Stomach smooth muscle (tissue), 2 donors: ENCODE measurements around the gene MLLT6.
A peak's percentile ranks its signal among the peaks of the same experiment; 100 is the strongest.

Source experiments
- H3K27ac ChIP-seq: one replicate; pipeline ENCODE4 v1.7.0; 2013; ENCODE audit warnings: mild to moderate bottlenecking, low read length, inconsistent platforms
- H3K27me3 ChIP-seq, 2 donors: one replicate each; pipeline ENCODE4 v1.7.0; 2013; ENCODE audit warnings: low read length in 2 of 2; ENCODE audit not compliant: insufficient read depth in 2 of 2, control insufficient read depth in 1 of 2
- H3K36me3 ChIP-seq, 2 donors: one replicate each; pipeline ENCODE4 v1.7.0; 2013; ENCODE audit warnings: low read length in 2 of 2; ENCODE audit not compliant: control insufficient read depth in 2 of 2, insufficient read depth in 2 of 2
- H3K4me1 ChIP-seq: one replicate; pipeline ENCODE4 v1.7.0; 2013; ENCODE audit warnings: low read length; ENCODE audit not compliant: control insufficient read depth, insufficient read depth
- H3K4me3 ChIP-seq, 2 donors: one replicate each; pipeline ENCODE4 v1.7.0; 2013; ENCODE audit warnings: low read length in 2 of 2
- H3K9ac ChIP-seq, 2 donors: one replicate each; pipeline ENCODE4 v1.7.0; 2013; ENCODE audit warnings: low read length in 2 of 2, mild to moderate bottlenecking in 1 of 2
- H3K9me3 ChIP-seq, 2 donors: one replicate each; pipeline ENCODE4 v1.7.0; 2013; ENCODE audit warnings: low read length in 2 of 2; ENCODE audit not compliant: control insufficient read depth in 2 of 2
- donor health status: healthy.
- donor health status: Pancreatic carcinoma.

The MLLT6 gene

DNA sequence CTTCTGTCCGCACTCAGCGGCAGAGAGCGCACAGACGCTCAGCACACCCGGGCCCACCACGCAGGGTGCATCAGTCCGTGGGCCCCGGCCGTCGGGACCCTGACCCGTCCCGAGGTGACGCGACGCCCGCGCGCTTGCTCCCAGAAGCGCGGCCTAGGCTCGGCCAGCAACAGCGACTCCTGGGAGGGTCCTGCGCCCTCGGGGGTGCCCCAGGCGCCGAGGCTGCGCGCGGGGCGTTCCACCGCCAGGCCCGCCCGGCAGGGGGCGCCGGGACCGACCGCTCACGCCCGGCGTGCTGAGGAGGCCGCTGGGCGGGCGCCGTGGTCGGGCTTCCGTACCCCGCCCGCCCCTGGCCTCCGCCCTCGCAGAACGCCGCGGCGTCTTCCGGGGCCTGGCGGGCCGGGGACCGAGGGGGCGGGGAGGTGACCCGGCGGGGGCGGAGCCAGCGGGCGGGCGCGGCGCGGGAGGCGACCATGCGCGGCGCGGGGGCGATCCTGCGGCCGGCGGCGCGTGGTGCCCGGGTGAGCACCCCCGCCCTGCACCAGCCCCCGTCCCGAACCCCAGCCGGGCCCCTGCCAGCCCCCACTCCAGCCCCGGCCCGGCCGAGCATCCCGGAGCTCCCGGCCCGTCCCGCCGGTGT, 24.9 kb downstream of the MLLT6 start, which contains the start of gene CISD3:
Gene CISD3 (plus strand): TSS at position 456 of the 640 bp plus-strand sequence. CDS start 18 bp downstream, at position 474.
- peak within 1 kb of the TSS; percentile 88 for H3K27ac ChIP-seq
- no peaks in the 10 kb centered on the region for H3K27me3 ChIP-seq
- H3K4me3 ChIP-seq, result peak within 1 kb of the TSS; percentile 86 to 88
- H3K9me3 ChIP-seq, result no peaks in the 10 kb centered on the region
- peaks cover 38% of the 10 kb centered on the region for H3K4me1 ChIP-seq
- peaks cover 4 to 10% of the 10 kb centered on the region in 2 donors for H3K36me3 ChIP-seq
- peak within 1 kb of the TSS; percentile 86 for H3K9ac ChIP-seq

DNA sequence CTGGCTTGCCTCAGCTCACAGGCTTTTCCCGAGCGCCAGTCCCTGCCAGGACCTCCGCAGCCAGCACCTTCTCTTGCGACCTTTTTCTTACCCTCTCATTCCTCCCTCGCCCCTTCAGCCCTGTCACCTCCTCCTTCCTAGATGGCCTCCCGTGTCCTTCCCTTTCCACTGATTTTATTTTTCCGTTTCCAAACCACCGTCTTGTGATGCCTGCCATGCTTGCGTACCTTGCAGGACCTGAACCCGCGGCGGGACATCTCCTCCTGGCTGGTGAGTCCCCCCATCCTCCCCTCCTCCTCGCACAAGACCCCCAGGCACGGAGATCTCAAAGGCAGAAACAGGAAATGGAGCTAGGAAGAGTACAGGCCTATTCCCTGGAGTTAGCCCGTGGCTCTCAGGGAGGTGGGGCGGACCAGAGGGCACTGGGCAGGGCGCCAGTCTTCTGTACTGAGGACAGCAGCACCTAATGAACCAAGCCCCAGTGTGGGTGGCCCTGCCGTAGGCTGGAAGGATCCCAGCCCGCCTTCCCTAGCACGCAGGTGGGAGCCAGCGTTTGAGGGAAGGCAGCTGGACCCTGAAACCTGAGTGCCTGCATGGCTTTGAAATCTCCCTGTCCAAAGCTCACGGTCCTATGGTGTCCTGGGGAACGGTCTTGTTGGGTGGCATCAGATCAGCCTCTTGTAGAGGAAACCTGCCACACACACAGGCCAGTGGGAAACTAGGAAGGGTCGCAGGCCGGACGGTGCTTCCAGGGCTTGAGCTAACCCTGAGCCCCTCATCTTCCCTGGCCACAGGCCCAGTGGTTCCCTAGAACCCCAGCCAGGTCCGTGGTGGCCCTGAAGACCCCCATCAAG, 25.7 kb downstream of the MLLT6 start:
- H3K9ac ChIP-seq, result peak overlapping the region; percentile 86
- H3K27ac ChIP-seq, result peak overlapping the region; percentile 88
- peaks cover 43% of the 10 kb centered on the region for H3K4me1 ChIP-seq
- H3K4me3 ChIP-seq, result peak overlapping the region; percentile 86 to 88
- peaks cover 4 to 12% of the 10 kb centered on the region in 2 donors for H3K36me3 ChIP-seq
- no peaks in the 10 kb centered on the region for H3K27me3 ChIP-seq
- no peaks in the 10 kb centered on the region for H3K9me3 ChIP-seq

GRCh38 chr17:38731526-38732294, 26.6 kb downstream of the MLLT6 start:
- Histone ChIP-seq H3K4me1 (peaks cover 43% of the 10 kb centered on the region), H3K36me3 (peaks cover 4 to 16% of the 10 kb centered on the region in 2 donors), H3K27ac (peak overlapping the region; percentile 88)

DNA sequence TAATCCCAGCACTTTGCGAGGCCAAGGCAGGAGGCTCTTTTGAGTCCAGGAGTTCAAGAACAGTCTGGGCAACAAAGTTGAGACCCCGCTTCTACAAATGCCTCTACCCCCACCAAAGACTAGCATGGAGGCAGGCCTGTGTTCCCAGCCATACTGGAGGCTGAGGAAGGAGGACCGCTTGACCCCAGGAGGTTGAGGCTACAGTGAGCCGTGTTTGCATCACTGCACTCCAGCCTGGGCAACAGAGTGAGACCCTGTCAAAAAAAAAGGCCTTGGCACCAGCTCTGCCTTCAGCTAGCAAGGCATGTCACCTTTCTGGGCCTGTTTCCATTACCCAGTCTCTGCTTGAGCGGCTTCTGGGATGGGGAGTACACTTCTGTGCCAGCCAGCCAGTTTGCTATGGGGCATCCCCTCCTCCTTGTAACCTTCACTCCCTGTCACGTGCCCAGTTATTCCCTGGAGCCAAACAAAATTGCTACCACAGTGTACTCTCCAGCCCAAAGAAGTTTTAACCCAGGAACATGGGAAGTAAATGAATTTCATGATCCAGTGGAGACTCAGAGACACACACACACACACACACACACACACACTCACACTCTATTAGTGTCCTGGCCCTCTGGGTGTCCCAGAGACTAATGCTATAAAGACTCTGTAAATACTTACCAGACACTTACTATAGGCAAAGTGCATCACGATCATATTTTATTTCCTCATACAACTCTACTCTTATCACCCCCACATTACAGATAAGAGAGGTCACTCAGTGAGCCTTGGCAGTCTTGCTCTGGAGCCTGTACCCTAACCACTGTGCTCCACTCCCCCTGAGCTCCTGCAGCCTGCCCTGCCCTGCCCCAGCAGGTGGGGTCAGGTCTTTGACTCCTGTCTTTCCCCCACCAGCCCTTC, 27.6 kb downstream of the MLLT6 start:
- Histone ChIP-seq H3K4me3 (no peak overlapping the region), H3K9ac (peak overlapping the region in 1 of 2 donors; percentile 19)

More at GRCh38 chr17:38731526-38732294, 26.6 kb downstream of the MLLT6 start:
- Histone ChIP-seq H3K27me3 (no peaks in the 10 kb centered on the region), H3K9me3 (no peaks in the 10 kb centered on the region), H3K4me3 (peak overlapping the region in 1 of 2 donors; percentile 88), H3K9ac (peak overlapping the region in 1 of 2 donors; percentile 86)

DNA sequence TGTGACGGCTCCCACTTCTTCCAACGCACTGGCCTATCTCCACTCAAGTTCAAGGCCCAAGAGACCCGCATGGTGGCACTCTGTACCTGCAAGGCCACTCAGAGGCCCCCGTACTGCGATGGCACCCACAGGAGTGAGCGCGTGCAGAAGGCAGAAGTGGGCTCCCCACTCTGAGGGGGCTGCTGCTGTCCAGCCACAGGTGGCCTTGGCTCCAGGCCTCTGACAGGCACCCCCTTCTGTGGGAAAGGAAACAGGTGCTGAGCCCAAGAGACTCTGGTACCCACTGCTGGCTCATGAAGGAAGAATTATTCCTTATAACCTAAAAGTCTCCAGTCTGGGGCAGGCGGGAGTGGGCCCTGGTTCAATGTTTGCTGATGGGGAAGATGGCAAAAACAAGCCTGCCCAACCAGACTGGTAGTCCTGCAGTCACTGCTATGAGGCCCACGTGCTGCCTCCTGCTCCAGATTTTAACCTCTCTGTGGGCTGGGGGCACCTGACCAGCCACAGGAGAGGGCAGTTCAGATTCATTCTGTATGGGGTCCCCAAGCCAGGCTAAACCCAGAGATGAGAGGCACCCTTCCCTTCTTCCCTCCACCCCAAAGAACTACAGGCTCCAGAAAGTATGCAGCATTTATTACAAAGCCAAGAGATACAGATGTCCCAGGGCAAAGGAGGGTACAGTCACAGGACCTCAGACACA, 28.4 kb downstream of the MLLT6 start:
- peak overlapping the region in 1 of 2 donors; percentile 13 for H3K9ac ChIP-seq
- no peaks in the 10 kb centered on the region for H3K9me3 ChIP-seq
- peaks cover 10 to 19% of the 10 kb centered on the region in 2 donors for H3K36me3 ChIP-seq
- H3K4me3 ChIP-seq, result no peak overlapping the region
- H3K4me1 ChIP-seq, result peaks cover 43% of the 10 kb centered on the region
- H3K27me3 ChIP-seq, result no peaks in the 10 kb centered on the region
- H3K27ac ChIP-seq, result peak overlapping the region; percentile 11

More for the DNA sequence above, 27.6 kb downstream of the MLLT6 start:
- Histone ChIP-seq H3K27ac (peak overlapping the region; percentile 88), H3K9me3 (no peaks in the 10 kb centered on the region), H3K27me3 (no peaks in the 10 kb centered on the region), H3K36me3 (peaks cover 4 to 17% of the 10 kb centered on the region in 2 donors), H3K4me1 (peaks cover 43% of the 10 kb centered on the region)

- peaks cover 10 to 21% of the 10 kb centered on the region in 2 donors for H3K36me3 ChIP-seq
- H3K9me3 ChIP-seq, result no peaks in the 10 kb centered on the region
- H3K27ac ChIP-seq, result no peak overlapping the region
- peaks cover 39% of the 10 kb centered on the region for H3K4me1 ChIP-seq
- no peak overlapping the region for H3K4me3 ChIP-seq
- H3K9ac ChIP-seq, result no peak overlapping the region
- H3K27me3 ChIP-seq, result no peaks in the 10 kb centered on the region
These were observed 29.2 kb downstream of the MLLT6 start for GRCh38 chr17:38733982-38734973.

DNA sequence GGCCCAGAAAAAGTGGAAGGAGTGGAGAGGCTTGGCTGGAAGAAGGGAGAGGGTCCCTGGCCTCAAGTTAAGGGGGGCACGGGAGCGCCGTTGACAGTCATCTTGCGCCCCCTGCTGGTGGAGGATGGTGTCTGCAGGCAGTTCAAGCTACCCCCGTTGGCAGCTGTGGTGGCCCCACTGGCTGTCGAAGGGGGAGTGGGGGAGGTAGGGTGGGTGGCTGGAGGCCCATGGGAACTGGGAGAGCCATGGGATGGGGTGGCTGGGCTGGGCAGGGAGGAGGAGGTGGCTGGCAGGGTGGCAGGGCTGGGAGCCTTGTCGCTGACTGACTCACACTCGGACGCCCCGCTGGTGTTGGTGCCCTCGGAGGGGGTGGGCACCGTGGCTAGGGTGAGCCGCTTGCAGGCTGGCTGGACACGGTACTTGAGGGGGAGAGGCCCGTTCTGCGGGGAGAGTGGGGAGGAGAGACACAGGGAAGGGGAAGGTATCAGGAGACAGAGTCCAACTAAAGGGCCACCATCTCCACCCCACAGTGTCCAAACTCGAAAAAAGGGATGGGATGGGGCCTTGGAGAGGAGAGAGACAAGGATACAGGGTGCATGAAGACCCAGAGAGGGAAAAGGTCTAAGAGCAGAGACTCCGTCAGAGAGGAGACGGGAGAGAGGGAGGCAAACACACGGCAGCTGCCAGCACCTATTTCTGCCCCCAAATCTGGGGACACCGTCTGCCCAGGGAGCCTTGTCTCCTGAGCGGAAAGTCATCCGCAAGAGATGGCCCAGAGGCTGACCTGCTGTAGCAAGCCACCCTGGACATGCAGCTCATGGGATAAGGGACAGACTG, 30.3 kb downstream of the MLLT6 start:
- no peak overlapping the region for H3K9ac ChIP-seq

DNA sequence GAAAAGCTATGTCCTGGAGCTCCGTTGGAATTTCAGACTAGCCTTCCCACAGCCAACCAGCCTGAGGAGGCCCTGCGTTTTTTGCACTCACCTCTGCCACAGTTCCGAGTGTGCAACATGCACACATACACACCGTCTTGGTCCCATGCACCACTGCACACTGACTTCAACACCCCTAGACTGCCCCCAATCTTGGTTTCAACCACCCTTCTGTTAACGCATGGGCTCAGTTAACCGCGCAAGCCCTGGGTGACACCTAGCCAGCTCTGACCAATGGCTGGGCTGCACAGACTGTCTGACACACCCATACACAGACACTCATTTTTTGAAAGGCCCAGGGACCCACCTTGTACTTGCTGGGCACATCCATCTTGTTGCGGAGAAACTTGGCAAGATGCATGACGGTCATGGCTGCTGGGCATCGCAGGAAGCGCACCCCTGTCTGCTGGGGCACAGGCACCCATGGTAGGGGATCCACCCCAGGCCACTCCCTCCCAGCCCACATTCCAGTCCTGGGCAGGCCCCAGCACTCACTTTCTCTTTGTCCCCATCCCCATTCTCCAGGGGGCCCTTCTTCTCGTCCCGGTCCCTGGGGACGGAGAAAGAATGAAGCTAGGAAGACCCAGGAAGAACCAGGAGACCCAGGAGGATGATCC, 33.1 kb downstream of the MLLT6 start:
- H3K4me3 ChIP-seq, result no peak overlapping the region
- H3K4me1 ChIP-seq, result peaks cover 32% of the 10 kb centered on the region
- H3K36me3 ChIP-seq, result peaks cover 10 to 24% of the 10 kb centered on the region in 2 donors
- H3K9ac ChIP-seq, result no peak overlapping the region
- H3K27me3 ChIP-seq, result no peaks in the 10 kb centered on the region
- H3K27ac ChIP-seq, result no peak overlapping the region
- H3K9me3 ChIP-seq, result no peaks in the 10 kb centered on the region

More for the DNA sequence above, 30.3 kb downstream of the MLLT6 start:
- Histone ChIP-seq H3K27ac (no peak overlapping the region), H3K36me3 (peaks cover 10 to 24% of the 10 kb centered on the region in 2 donors), H3K4me3 (no peak overlapping the region), H3K9me3 (no peaks in the 10 kb centered on the region), H3K27me3 (no peaks in the 10 kb centered on the region), H3K4me1 (peaks cover 34% of the 10 kb centered on the region)
